Neural progenitor cell (in vitro differentiated cells): ENCODE data around the gene PKD1L1. TPM values are rescaled to one million over a fixed set of nuclear protein-coding genes. Genes with fewer than 3 reads are reported as not detected.
A peak's percentile ranks its signal among the peaks of the same experiment; 100 is the strongest.
"Not testable (repeated sequence)": the region's sequence is repeated elsewhere in the genome, so short reads cannot be mapped to it uniquely, and the experiment has no call there.

Source experiments
- DNase-seq: peaks from one replicate; pipeline ENCODE4 v3.0.0-alpha.2; 2016; ENCODE audit warnings: low spot score
- H2AFZ ChIP-seq: fragments of 200-600 bp; sonication (generic); replicated peaks from 2 replicates; pipeline ENCODE4 v1.6.1; 2016; ENCODE audit warnings: antibody characterized with exemption
- H3F3A ChIP-seq: fragments of 200-600 bp; sonication (generic); 2 replicates; pipeline ENCODE4 v1.6.1; 2016; ENCODE audit warnings: antibody characterized with exemption, low read depth
- H3K27ac ChIP-seq: fragments of 200-600 bp; sonication (generic); 2 replicates; pipeline ENCODE4 v1.5.1; 2016; ENCODE audit warnings: mild to moderate bottlenecking
- H3K27me3 ChIP-seq: fragments of 200-600 bp; sonication (generic); 2 replicates; pipeline ENCODE4 v1.6.1; 2016; ENCODE audit warnings: mild to moderate bottlenecking, moderate library complexity
- H3K36me3 ChIP-seq: fragments of 200-600 bp; sonication (generic); 2 replicates; pipeline ENCODE4 v1.5.1; 2016
- H3K4me1 ChIP-seq: fragments of 200-600 bp; sonication (generic); 2 replicates; pipeline ENCODE4 v1.6.1; 2016; ENCODE audit warnings: mixed run types
- H3K4me2 ChIP-seq: fragments of 200-600 bp; sonication (generic); 2 replicates; pipeline ENCODE4 v1.6.1; 2016
- H3K4me3 ChIP-seq: fragments of 200-600 bp; sonication (generic); 2 replicates; pipeline ENCODE4 v1.5.1; 2016
- H3K79me2 ChIP-seq: fragments of 200-600 bp; sonication (generic); 2 replicates; pipeline ENCODE4 v1.6.1; 2016; ENCODE audit warnings: low read depth
- H3K9ac ChIP-seq: fragments of 200-600 bp; sonication (generic); 2 replicates; pipeline ENCODE4 v1.6.1; 2016
- H3K9me3 ChIP-seq: fragments of 200-600 bp; sonication (generic); 2 replicates; pipeline ENCODE4 v1.5.1; 2016; ENCODE audit warnings: low read depth
- H4K20me1 ChIP-seq: fragments of 200-600 bp; sonication (generic); 2 replicates; pipeline ENCODE4 v1.6.1; 2016; ENCODE audit warnings: low read depth
- H3K27ac Mint-ChIP-seq: 3 replicates; pipeline ENCODE4 v1.8.0; 2021; ENCODE audit warnings: mixed read lengths
- H3K27me3 Mint-ChIP-seq: 2 replicates; pipeline ENCODE4 v1.8.0; 2022; ENCODE audit warnings: low read depth, mild to moderate bottlenecking, inconsistent platforms, moderate library complexity, mixed read lengths; ENCODE audit not compliant: insufficient read depth
- H3K36me3 Mint-ChIP-seq: 3 replicates; pipeline ENCODE4 v1.8.0; 2021; ENCODE audit warnings: mixed read lengths
- H3K4me1 Mint-ChIP-seq: 3 replicates; pipeline ENCODE4 v1.8.0; 2021; ENCODE audit warnings: mixed read lengths
- H3K4me3 Mint-ChIP-seq: 3 replicates; pipeline ENCODE4 v1.8.0; 2021; ENCODE audit warnings: mild to moderate bottlenecking, moderate library complexity, mixed read lengths
- H3K9me3 Mint-ChIP-seq: 3 replicates; pipeline ENCODE4 v1.8.0; 2020; ENCODE audit warnings: mixed read lengths
- CTCF ChIP-seq: fragments of 200-600 bp; sonication (generic); IDR thresholded peaks from 2 replicates; pipeline ENCODE4 v1.5.1; 2017; ENCODE audit warnings: antibody characterized with exemption, mild to moderate bottlenecking
- EZH2 ChIP-seq: fragments of 200-600 bp; sonication (generic); IDR thresholded peaks from 2 replicates; pipeline ENCODE4 v1.6.1; 2017; ENCODE audit warnings: antibody characterized with exemption, mild to moderate bottlenecking, moderate library complexity
- EZH2phosphoT487 ChIP-seq: fragments of 200-600 bp; sonication (generic); IDR thresholded peaks from 2 replicates; pipeline ENCODE4 v1.6.1; 2017; ENCODE audit warnings: antibody characterized with exemption
- total RNA-seq: library from RNA; depleted of rRNA; stranded (reverse); fragments of >200 nt; gene quantifications from 2 replicates; pipeline ENCODE4 v1.2.3, GENCODE V29; 2015; ENCODE audit warnings: low replicate concordance

The PKD1L1 gene
- total RNA-seq, 1 donor from 2014 or later = 0.07 TPM

- H3K9me3 Mint-ChIP-seq = no peaks in the 10 kb centered on the region
- no peak for TF ChIP-seq EZH2phosphoT487
- no peak for TF ChIP-seq CTCF
- TF ChIP-seq EZH2 = no peak
Observed at GRCh38 chr7:47991270-47991669, 43.0 kb upstream of the PKD1L1 start.

GRCh38 chr7:47990592-47990991, 42.3 kb upstream of the PKD1L1 start:
- Mint-ChIP-seq H3K36me3 (no peaks in the 10 kb centered on the region), H3K27me3 (peaks cover 4% of the 10 kb centered on the region), H3K4me3 (peak overlapping the region; percentile 72), H3K27ac (peak overlapping the region; percentile 36), H3K4me1 (peaks cover 34% of the 10 kb centered on the region), H3K9me3 (no peaks in the 10 kb centered on the region)
- TF ChIP-seq CTCF (no peak), EZH2phosphoT487 (no peak), EZH2 (no peak)
- Histone ChIP-seq H3K36me3 (no peaks in the 10 kb centered on the region), H3K79me2 (no peaks in the 10 kb centered on the region), H3K9me3 (no peaks in the 10 kb centered on the region), H4K20me1 (no peaks in the 10 kb centered on the region), H3K27ac (no peak overlapping the region), H2AFZ (no peak overlapping the region), H3K27me3 (no peaks in the 10 kb centered on the region), H3K4me2 (no peak overlapping the region), H3K9ac (no peak overlapping the region), H3K4me3 (no peak overlapping the region), H3K4me1 (peaks cover 11% of the 10 kb centered on the region), H3F3A (peaks cover 3% of the 10 kb centered on the region)
- no peak for DNase-seq

More at GRCh38 chr7:47991270-47991669, 43.0 kb upstream of the PKD1L1 start:
- no peaks in the 10 kb centered on the region for H3K36me3 Mint-ChIP-seq
- Histone ChIP-seq H3K36me3 (no peaks in the 10 kb centered on the region), H3K27me3 (no peaks in the 10 kb centered on the region), H3K4me2 (peak overlapping the region; percentile 73), H3K9ac (no peak overlapping the region), H2AFZ (peak overlapping the region; percentile 94), H3K4me3 (peak overlapping the region; percentile 40), H3F3A (peaks cover 3% of the 10 kb centered on the region), H4K20me1 (no peaks in the 10 kb centered on the region), H3K79me2 (no peaks in the 10 kb centered on the region), H3K4me1 (peaks cover 11% of the 10 kb centered on the region), H3K9me3 (no peaks in the 10 kb centered on the region), H3K27ac (no peak overlapping the region)
- DNase-seq = no peak
- H3K4me1 Mint-ChIP-seq = peaks cover 34% of the 10 kb centered on the region
- peaks cover 4% of the 10 kb centered on the region for H3K27me3 Mint-ChIP-seq
- H3K4me3 Mint-ChIP-seq = peak overlapping the region; percentile 85
- peak overlapping the region; percentile 90 for H3K27ac Mint-ChIP-seq

DNA sequence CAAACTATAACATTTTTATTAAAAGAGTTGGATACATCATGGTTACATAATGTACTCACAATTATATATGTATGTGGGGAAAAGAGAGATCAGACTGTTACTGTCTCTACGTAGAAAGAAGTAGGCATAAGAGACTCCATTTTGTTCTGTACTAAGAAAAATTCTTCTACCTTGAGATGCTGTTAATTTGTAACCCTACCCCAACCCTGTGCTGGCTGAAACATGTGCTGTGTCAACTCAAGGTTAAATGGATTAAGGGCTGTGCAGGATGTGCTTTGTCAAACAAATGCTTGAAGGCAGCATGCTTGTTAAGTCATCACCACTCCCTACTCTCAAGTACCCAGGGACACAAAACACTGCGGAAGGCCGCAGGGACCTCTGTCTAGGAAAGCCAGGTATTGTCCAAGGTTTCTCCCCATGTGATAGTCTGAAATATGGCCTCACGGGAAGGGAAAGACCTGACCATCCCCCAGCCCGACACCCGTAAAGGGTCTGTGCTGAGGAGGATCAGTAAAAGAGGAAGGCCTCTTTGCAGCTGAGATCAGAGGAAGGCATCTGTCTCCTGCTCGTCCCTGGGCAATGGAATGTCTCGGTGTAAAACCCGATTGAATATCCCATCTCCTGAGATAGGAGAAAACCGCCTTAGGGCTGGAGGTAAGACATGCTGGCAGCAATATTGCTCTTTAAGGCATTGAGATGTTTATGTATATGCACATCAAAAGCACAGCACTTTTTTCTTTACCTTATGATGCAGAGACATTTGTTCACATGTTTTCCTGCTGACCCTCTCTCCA, 41.5 kb upstream of the PKD1L1 start:
- not testable (repeated sequence) for H3K9me3 Mint-ChIP-seq, H3K27me3 ChIP-seq, H3K27me3 Mint-ChIP-seq, H3K4me3 ChIP-seq, H3K36me3 ChIP-seq, H3K79me2 ChIP-seq, H3K27ac Mint-ChIP-seq, H3K4me3 Mint-ChIP-seq, H3F3A ChIP-seq, H3K9ac ChIP-seq, H3K36me3 Mint-ChIP-seq, H3K27ac ChIP-seq, H4K20me1 ChIP-seq, DNase-seq, H3K9me3 ChIP-seq
- peaks cover 34% of the 10 kb centered on the region for H3K4me1 Mint-ChIP-seq
- Histone ChIP-seq H2AFZ (peak overlapping the region; percentile 68), H3K4me2 (peak overlapping the region; percentile 38), H3K4me1 (peaks cover 11% of the 10 kb centered on the region)
